ENCODE results near the gene DLG2. TPM values are rescaled to one million over a fixed set of nuclear protein-coding genes. Genes with fewer than 3 reads are reported as not detected.

Gene DLG2
- total RNA-seq, 2 experiments from 2014 or later, result 2.0 to 2.1 TPM

GRCh38 chr11:84865791-84866535 lies 761.2 kb downstream of the DLG2 start:
- no peaks in the 10 kb centered on the region for H3K27me3 ChIP-seq (ENCODE audit: control insufficient read depth in 1 of 2, insufficient read depth in 2 of 2, low read length in 2 of 2)
- no peak overlapping the region for H3K27ac ChIP-seq (ENCODE audit: low read depth in 1 of 2, low read length in 2 of 2)
- Mint-ChIP-seq H3K27me3 (no peaks in the 10 kb centered on the region), H3K27ac (no peak overlapping the region), H3K9me3 (peaks cover 23% of the 10 kb centered on the region), H3K4me1 (ENCODE audit: low read depth) (no peaks in the 10 kb centered on the region), H3K36me3 (ENCODE audit: low read depth) (no peaks in the 10 kb centered on the region), H3K4me3 (no peak overlapping the region)
- CTCF ChIA-PET, result no interaction called here
- H3K4me1 ChIP-seq (ENCODE audit: insufficient read depth, low read length), result no peaks in the 10 kb centered on the region
- POLR2A ChIA-PET, result no interaction called here
- peaks cover 0 to 4% of the 10 kb centered on the region in 2 experiments for H3K9me3 ChIP-seq (ENCODE audit: control insufficient read depth in 1 of 2, insufficient read depth in 1 of 2, low read length in 2 of 2)
- TF ChIP-seq, protein P1, sequence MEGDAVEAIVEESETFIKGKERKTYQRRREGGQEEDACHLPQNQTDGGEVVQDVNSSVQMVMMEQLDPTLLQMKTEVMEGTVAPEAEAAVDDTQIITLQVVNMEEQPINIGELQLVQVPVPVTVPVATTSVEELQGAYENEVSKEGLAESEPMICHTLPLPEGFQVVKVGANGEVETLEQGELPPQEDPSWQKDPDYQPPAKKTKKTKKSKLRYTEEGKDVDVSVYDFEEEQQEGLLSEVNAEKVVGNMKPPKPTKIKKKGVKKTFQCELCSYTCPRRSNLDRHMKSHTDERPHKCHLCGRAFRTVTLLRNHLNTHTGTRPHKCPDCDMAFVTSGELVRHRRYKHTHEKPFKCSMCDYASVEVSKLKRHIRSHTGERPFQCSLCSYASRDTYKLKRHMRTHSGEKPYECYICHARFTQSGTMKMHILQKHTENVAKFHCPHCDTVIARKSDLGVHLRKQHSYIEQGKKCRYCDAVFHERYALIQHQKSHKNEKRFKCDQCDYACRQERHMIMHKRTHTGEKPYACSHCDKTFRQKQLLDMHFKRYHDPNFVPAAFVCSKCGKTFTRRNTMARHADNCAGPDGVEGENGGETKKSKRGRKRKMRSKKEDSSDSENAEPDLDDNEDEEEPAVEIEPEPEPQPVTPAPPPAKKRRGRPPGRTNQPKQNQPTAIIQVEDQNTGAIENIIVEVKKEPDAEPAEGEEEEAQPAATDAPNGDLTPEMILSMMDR (IDR thresholded peaks at IDR 0.05), result no peak
- no peaks in the 10 kb centered on the region for H3K36me3 ChIP-seq (ENCODE audit: insufficient read depth, low read length)
- intact Hi-C loops (cut with DNase I, micrococcal nuclease), result no loop called here
- no peak for DNase-seq
- ATAC-seq (ENCODE audit: poor library complexity), result no peak
- no peak overlapping the region for H3K4me3 ChIP-seq (ENCODE audit: low read length)

GRCh38 chr11:84865257-84865656 lies 761.9 kb downstream of the DLG2 start:
- Mint-ChIP-seq H3K4me1 (ENCODE audit: low read depth) (no peaks in the 10 kb centered on the region), H3K27me3 (no peaks in the 10 kb centered on the region), H3K36me3 (ENCODE audit: low read depth) (no peaks in the 10 kb centered on the region), H3K27ac (no peak overlapping the region), H3K9me3 (peaks cover 29% of the 10 kb centered on the region), H3K4me3 (no peak overlapping the region)
- peaks cover 0 to 4% of the 10 kb centered on the region in 2 experiments for H3K9me3 ChIP-seq (ENCODE audit: control insufficient read depth in 1 of 2, insufficient read depth in 1 of 2, low read length in 2 of 2)
- H3K4me1 ChIP-seq (ENCODE audit: insufficient read depth, low read length), result no peaks in the 10 kb centered on the region
- H3K27ac ChIP-seq (ENCODE audit: low read depth in 1 of 2, low read length in 2 of 2), result no peak overlapping the region
- CTCF ChIA-PET, result no interaction called here
- no peaks in the 10 kb centered on the region for H3K27me3 ChIP-seq (ENCODE audit: control insufficient read depth in 1 of 2, insufficient read depth in 2 of 2, low read length in 2 of 2)
- intact Hi-C loops (cut with DNase I, micrococcal nuclease), result no loop called here
- DNase-seq, result no peak
- no peak overlapping the region for H3K4me3 ChIP-seq (ENCODE audit: low read length)
- ATAC-seq (ENCODE audit: poor library complexity), result no peak
- no peaks in the 10 kb centered on the region for H3K36me3 ChIP-seq (ENCODE audit: insufficient read depth, low read length)
- TF ChIP-seq, protein P1 (IDR thresholded peaks at IDR 0.05), result no peak
- POLR2A ChIA-PET, result no interaction called here

GRCh38 chr11:84857746-84858145 lies 769.4 kb downstream of the DLG2 start:
- H3K27ac ChIP-seq (ENCODE audit: low read depth in 1 of 2, low read length in 2 of 2), result no peak overlapping the region
- Mint-ChIP-seq H3K27ac (no peak overlapping the region), H3K9me3 (peaks cover 17% of the 10 kb centered on the region), H3K36me3 (ENCODE audit: low read depth) (no peaks in the 10 kb centered on the region), H3K27me3 (no peaks in the 10 kb centered on the region), H3K4me1 (ENCODE audit: low read depth) (no peaks in the 10 kb centered on the region), H3K4me3 (no peak overlapping the region)
- H3K9me3 ChIP-seq (ENCODE audit: control insufficient read depth in 1 of 2, insufficient read depth in 1 of 2, low read length in 2 of 2), result peaks cover 0 to 8% of the 10 kb centered on the region in 2 experiments
- H3K36me3 ChIP-seq (ENCODE audit: insufficient read depth, low read length), result no peaks in the 10 kb centered on the region
- H3K27me3 ChIP-seq (ENCODE audit: control insufficient read depth in 1 of 2, insufficient read depth in 2 of 2, low read length in 2 of 2), result no peaks in the 10 kb centered on the region
- TF ChIP-seq, protein P1 (IDR thresholded peaks at IDR 0.05), result no peak
- no peak for DNase-seq
- intact Hi-C loops (cut with DNase I, micrococcal nuclease), result no loop called here
- no peaks in the 10 kb centered on the region for H3K4me1 ChIP-seq (ENCODE audit: insufficient read depth, low read length)
- POLR2A ChIA-PET, result interaction anchor here (0.6 kb wide), 1 partner anchor 20 kb away, joined by 3 read pairs; no protein-coding TSS in a partner anchor
- CTCF ChIA-PET, result no interaction called here
- no peak for ATAC-seq (ENCODE audit: poor library complexity)
- H3K4me3 ChIP-seq (ENCODE audit: low read length), result no peak overlapping the region
